NCI-H524 (cell line): ENCODE results near the gene PODXL2.

Experiments
- DNase-seq, 2 experiments: peaks; one replicate each; lab custom pipeline; 2025; lab: John Stamatoyannopoulos, UW

Gene PODXL2

DNA sequence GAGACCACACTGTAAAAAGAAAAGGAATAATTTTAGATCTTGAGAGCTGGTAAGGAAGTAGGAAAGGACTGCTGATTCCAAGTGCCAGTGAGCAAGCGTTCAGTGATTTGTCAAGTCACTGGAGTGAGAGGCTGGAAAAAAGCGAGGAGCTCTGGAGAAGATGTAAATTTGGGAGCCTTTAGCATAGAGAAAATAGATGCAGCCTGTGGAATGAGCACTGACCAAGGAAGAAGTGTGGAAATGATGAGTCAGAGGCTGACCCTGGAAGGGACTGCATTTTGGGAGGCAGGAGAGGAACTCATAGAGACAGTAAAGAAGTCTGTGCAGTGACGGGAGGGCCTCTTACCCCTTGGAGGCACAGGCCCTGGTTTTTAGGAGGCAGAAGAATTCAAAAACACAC, 26.7 kb downstream of the PODXL2 start:
- no peak for DNase-seq

DNA sequence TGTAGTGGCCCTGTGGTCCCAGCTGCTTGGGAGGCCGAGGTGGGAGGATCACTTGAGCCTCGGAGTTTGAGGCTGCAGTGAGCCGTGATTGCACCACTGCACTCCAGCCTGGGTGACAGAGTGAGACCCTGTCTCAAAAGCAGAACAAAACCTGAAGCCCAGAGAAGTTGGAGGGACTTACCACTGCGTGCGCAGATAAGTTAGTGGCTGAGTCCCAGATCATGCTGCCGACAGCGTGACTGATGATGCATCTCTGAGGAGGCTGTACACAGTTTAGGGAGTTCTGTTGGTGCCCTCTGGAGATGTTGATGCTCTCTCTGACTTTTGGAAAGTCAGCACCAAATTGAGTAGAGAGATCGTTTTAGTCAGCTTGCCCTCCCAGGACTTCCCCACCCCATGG, 27.9 kb downstream of the PODXL2 start:
- no peak for DNase-seq

DNA sequence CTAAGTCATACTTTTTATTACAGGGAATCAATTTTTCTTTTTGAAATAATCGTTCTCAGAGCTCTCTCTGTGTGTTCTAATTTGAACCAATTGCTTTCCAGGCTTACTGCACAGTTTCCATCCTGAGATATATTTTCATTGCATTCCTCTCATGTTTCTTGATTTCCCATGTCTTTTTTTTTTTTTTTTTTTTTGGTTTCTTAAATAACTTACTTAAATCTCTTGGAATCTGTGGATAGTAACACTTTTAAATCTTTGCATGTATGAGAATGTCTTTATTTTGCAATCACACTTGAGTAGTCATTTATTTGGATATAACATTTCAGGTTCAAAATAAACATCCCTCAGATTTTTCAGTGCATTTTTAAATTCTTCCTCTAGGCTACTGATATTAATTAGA, 29.2 kb downstream of the PODXL2 start:
- DNase-seq = no peak

DNA sequence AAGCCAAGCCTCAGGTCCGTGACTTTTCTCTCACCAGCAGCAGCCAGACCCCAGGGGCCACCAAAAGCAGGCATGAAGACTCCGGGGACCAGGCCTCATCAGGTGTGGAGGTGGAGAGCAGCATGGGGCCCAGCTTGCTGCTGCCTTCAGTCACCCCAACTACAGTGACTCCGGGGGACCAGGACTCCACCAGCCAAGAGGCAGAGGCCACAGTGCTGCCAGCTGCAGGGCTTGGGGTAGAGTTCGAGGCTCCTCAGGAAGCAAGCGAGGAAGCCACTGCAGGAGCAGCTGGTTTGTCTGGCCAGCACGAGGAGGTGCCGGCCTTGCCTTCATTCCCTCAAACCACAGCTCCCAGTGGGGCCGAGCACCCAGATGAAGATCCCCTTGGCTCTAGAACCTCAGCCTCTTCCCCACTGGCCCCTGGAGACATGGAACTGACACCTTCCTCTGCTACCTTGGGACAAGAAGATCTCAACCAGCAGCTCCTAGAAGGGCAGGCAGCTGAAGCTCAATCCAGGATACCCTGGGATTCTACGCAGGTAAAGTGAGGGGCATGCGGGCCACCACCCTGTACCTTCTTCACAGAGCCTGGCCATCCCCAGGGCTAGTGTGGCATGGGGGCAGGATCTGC, 31.8 kb downstream of the PODXL2 start:
- DNase-seq = no peak

DNA sequence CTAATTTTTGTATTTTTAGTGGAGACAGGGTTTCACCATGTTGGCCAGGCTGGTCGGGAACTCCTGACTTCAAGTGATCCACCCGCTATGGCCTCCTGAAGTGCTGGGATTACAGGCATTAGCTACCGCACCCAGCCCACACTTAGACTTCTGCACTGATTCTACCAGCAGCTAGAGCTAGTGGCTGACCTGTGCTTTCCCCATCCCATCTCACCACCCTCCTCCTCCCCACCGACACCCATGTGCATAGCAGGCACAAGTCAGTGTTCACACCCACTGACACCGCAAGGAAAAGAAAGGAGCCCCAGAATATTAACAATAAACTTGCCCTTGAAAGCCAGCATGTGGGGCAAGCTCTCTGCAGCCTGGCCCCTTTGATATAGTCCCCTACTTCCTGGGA, 32.6 kb downstream of the PODXL2 start:
- DNase-seq = no peak

DNA sequence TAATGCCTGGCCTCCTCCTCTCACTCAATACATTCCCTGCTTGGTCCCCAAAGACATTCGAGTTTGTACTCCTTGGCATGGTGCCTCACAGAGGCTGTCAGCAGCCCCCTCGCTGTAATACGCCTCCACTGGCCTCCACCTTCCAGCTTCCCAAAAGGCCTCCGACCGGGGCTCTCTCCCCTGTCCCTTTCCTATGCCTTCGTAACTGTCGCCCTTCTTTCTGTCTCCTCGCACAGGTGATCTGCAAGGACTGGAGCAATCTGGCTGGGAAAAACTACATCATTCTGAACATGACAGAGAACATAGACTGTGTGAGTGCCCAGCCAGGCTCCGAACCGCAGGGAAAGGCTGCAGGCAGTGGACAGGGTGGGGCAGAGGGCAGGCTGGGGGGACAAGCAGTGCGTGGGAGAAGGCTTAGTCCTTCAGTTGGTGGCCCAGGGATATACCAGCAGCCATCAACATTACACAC, 33.0 kb downstream of the PODXL2 start:
- DNase-seq = no peak

DNA sequence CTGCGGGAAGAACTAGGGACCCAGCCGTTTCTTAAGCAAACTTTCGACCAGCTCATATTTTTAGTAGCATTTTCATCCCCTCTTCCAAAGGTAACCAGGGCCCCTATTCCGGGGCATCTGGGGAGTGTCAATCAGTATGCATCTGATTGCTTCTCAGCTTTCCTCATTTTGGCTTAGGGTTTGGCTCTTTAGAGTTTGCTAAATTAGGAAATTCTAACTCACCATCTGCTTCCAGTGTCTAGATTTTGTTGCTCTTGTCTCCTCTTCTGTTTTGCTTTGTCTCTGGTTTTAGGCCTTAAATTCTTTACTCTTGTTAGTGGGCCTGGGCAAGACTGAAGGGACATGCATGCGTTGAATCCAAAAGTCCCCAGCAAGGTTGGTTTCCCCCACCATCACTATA, 34.2 kb downstream of the PODXL2 start:
- DNase-seq = no peak

DNA sequence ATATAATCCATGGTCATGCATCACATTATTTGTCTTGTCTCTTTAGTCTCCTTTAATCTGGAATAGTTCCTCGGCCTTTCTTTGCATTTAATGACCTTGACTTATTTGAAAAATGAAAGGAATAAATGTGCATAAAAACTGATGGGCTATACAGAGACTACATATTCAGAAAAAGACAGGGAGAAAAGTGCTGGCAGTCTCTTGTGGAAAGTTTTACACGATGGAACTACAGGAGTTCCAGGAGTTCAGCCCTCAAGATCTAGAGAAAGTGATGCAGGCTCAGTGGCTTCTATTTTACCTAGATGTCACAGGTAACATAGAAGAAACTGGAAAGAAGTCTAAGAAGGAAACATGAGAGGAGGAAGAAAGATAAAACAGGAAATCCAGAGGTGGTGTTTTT, 36.2 kb downstream of the PODXL2 start:
- no peak for DNase-seq

DNA sequence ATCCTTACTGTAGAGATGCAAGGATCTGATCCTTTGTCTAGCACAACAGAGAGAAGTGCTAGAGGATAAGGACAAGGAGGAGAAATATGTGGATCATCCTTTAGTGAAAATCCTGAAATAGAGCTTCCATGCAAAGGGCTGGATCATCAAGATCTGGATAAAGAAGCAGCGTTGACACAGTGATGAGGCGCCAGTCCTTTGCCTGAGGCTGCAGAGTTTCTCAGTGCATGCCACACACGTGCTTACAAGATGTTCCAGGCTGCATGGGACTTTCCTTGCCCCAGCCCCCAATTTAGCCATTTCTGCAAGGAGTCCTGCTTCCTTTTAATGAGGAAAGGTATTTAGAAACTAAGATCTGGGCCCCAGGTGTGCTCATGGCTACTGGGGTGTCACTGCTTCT, 36.6 kb downstream of the PODXL2 start:
- no peak for DNase-seq

DNA sequence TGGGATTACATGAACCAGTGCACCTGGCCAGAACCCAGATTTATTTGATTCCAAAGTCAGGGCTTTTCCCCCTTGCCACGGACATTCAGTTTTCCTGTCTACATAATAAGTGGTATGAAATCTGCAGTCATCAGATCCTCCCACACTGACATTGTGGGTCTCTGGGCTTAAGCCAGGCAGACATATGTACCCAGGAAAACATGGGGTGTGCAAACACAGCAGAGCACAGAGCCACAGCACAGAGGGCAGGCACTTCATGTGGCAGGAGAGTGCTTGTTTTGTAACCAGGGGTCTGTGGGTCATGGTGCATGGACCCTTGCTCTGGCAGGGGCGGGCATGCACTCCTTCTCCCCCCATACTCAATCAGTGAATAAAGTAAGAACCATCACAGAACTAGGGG, 37.7 kb downstream of the PODXL2 start:
- no peak for DNase-seq

DNA sequence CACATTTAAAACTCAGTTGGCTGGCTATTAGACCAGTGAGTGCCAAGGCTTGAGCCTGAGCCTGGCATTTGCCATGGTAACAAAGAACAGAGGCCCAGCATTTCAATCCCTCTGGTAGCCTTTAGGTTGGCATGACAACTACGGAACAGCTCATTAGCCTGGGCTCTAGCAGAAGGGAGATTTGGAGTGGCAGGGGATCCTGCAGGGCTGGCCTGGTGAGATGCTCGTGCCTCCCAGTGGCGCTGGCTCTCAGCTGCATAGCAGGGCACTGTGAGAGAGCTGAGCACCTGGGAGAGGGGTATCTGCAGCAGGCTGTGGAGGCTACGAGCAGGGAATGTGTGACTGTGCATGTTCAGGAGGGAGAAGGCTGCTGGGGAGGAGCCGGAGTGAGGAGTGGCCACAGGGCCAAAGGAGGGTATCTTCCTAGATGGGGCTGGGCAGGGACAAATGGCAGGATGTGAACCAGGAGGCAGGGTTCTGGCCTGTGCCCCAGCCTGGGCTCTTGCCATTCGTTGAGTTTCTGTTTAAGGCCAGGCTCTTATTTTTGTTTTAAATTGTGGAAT, 38.2 kb downstream of the PODXL2 start:
- peak; percentile 58 to 82 for DNase-seq

DNA sequence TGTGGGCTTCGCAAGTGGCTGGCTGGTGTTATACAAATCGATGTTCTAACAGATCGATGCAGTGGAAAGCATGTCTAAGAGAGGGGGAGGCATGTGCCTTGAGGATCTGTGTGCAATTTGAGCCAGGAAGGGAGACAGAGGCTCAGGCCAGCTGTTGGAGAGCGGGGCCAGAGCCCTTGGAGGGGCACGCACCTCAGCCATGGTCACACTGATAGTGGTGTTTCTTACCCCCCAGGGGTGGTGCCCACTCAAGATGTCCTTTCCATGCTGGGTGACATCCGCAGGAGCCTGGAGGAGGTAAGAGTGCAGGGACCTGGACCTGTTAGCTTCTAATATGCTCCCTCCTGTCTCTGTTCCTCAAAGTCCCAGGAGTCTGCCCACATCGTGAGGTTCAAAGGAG, 39.9 kb downstream of the PODXL2 start:
- DNase-seq = no peak

DNA sequence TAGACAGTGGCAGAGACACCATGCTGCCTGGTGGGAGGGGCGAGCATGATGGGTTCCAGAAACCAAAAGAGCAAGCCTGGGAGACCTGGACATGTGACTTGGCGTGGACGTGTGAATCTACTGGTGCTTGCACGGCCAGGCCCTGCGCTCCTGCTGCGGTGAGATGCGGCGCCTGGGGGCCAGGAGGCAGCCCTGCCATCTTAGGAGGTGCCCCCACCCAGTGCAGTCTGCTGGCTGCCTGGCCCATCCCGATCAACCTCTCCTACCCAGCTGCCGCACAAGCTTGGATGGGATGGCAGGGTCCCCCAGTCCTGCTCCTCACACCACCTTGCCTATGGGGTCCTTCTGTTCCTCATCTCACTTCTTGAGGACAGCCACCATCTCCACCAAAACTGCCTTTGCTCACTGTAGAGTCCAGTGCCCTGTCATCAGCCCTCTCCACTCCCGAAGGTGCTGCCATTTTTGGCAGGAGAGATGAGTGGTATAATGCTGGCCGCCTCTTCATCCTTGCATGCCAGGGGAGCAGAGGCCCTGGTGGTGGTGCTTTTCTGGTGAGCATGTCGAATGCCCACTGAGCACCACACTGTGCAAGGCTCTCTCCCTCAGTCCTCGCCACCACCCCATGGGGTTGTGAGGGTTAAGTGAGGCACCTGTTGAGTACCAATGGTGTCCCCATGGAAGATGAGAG, 40.7 kb downstream of the PODXL2 start:
- no peak for DNase-seq

DNA sequence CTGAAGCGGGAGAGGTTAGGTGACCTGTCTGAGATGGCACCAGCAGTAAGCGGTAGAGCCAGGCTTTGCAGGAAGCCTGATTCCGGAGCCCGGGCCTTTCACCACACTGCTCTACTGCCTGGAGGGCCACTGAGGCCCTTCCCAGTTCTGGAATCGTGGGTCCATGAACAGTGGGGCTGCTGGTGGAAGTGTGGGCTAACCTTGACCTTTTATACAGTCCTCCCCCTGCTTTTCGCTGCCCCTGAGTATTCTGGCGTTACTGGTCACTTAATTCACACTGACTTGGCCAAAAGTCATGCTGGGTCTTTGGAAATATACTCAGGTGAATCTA, 41.2 kb downstream of the PODXL2 start:
- DNase-seq = no peak

DNA sequence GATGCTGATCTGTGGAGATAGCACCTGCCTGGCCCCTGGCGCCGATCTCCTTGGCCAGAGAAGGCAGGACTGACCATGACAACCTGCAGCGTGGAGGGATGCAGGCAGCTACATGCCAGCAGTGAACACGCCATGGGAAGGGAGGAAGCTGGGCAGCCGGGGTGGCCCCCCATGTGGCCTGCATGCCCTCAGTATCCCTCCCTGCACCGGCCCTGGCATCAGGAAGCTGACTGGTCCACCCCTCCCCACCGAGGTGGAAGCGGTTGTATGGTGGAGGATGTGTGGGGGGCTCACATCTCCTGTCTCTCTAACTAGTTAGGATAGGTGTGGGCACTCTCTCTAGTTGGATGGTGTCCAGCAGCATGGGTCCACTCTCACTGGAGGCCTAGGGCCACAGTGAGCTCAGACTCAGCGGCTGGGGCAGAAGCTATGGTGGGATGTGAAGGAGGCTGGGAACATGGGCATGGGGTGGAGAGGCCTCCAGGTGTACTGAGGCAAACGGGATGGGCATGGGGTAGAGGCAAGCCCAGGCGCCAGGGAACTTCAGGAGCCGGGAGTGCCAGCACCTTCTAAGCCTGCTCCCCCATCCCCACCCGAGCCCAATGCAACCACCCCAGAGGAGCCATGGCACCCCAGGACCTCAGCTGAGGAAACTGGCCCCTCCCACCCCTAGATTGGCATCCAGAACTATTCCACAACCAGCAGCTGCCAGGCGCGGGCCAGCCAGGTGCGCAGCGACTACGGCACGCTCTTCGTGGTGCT, 42.0 kb downstream of the PODXL2 start:
- DNase-seq = no peak

DNA sequence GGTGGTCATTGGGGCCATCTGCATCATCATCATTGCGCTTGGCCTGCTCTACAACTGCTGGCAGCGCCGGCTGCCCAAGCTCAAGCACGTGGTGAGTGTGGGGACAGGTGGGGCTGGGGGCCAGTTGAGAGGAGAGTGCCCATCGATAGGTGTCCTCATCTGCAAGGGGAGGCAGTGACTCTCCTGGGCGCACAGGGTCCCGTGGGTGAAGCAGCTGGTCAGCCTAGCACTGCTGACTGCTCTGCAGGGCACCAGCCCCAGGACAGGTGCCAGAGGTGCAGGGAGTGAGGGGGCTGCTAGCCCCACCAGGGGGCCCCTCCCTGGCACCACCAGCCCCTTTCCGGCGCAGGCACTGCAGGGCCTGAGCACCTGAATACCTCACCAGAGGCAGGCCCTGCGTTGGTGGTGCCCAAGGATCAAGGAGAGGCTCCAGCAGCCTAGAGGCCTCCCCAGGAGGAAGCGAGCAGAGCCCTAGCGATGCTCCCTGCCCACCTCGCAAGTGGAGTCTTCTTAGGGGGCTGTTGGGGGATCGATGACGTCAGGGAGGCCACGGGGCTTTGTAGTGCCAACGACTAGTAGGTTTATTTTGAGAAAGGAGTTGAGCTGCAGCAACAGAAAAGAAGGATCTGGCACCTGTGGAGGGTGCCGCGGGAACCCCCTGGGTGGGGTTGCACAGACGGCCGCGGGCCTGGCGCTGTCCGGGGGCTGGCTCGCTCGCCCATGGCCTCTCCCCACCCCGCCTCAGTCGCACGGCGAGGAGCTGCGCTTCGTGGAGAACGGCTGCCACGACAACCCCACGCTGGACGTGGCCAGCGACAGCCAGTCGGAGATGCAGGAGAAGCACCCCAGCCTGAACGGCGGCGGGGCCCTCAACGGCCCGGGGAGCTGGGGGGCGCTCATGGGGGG, 42.8 kb downstream of the PODXL2 start:
- DNase-seq = peak in 1 of 2 experiments; percentile 26

DNA sequence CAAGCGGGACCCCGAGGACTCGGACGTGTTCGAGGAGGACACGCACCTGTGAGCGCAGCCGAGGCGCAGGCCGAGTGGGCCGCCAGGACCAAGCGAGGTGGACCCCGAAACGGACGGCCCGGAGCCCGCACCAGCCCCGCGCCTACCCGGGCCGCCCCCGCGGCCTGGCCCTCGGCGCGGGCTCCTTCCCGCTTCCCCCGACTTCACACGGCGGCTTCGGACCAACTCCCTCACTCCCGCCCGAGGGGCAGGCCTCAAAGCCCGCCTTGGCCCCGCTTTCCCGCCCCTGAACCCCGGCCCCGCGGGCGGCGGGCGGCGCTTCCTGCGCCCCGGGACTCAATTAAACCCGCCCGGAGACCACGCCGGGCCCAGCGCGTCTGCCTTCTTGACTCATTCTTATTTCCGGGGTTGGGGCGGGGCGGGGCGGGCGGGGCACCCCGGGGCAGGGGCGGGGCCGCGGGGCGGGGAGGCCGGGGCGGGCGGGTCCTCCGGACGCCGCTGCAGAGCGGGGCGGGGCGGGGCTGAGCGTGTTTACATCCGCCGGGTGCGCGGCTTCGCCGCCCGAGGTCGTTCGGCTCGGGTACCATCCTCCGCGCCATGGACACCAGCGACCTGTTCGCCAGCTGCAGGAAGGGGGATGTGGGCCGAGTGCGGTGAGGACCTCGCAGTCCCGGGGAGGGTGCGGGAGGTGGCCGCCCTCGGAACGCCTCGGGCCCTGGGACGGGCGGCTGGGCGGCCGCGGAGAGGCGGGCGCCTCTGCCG, 43.6 kb downstream of the PODXL2 start, which contains the start of gene ABTB1:
Gene ABTB1, plus strand, starts transcription at position 524 of the 762 bp plus-strand sequence. Its CDS starts 74 bp downstream, at position 598.
- peak; percentile 47 to 72 for DNase-seq

DNA sequence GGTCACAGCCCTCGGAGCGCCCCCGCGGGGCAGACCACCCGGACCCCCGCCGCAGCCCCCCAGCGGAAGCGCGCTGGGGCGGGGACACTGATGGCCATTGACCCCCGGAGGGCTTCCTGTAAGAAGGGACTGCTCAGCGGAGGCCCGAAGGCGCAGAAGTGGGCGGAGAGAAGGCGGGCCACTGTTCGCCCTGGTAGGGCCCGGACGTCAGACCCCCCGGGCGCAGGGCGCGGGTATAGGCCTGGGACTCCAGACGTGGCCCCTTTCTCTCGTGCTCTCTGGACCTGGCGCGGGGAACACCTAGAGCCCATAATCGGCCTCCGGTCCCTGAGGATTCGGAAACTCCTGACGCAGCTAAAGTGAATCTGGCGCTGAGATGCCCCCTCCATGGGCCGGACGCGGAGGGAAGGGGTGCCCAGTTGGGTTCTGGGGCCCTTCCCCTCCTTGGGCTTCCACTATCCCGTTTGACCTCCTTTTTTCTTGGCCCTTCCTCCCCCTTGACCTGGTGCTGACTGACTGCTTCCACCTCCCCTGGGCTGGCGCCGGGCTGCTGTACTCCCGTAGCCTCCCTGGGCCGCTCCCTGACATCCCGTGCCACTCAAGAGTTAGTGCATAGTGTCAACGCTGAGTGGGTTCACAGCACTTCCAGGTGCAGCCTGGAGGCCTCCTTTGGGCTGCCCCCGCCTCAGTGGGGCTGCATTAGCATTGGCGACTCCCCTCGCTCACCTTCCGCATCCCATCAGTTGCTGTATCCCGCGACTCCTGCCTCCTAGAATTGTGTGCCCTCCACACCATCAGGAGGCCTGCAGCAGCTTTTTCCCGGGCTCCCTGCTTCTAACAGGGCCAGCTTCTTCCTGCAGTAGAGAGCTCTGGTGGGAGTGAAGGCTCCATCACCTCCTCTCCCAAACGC, 44.5 kb downstream of the PODXL2 start:
- DNase-seq = peak in 1 of 2 experiments; percentile 41

DNA sequence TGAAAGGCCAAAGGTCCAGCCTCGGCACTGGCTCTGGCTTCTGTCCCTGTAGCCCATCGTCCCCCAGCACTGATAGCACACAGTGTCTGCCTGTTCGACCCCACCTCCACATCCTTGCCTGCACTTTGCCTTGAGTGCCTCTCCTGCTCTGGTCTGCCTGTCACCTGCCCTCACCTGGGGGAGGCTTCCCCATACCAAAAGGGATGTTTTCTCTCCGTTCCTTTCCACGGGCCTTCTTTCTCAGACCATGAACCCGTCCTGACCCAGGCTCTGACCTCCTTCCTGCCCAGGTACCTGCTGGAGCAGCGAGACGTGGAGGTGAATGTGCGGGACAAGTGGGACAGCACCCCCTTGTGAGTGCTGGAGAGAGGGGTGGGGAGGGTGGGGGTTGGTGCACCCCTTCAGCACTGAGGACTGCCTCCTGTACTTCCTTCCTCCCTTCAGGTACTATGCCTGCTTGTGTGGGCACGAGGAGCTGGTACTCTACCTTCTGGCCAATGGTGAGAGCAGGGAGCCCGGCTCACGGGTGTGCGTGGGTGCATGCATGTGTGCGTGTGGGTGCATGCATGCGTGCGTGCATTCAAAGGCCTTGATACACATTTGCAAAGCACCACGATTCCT, 45.2 kb downstream of the PODXL2 start:
- DNase-seq = no peak
